Glomerular endothelial cell (primary cell): Measurements from ENCODE around the gene TMEM145. TPM values are rescaled to one million over a fixed set of nuclear protein-coding genes. Genes with fewer than 3 reads are reported as not detected.

Experiments
- DNase-seq: peaks from one replicate; pipeline ENCODE4 v3.0.0-alpha.2; 2011; ENCODE audit warnings: low read depth, low spot score; ENCODE audit errors: extremely low read depth
- total RNA-seq: library from RNA; depleted of rRNA; stranded (reverse); fragments of >200 nt; gene quantifications from 2 replicates; pipeline ENCODE4 v1.2.3, GENCODE V29; 2015

TMEM145 gene
- total RNA-seq, 1 donor from 2014 or later: not detected

GRCh38 chr19:42288881-42289555 is 24.1 kb upstream of the TMEM145 start:
- DNase-seq: no peak

GRCh38 chr19:42289556-42290041 is 23.5 kb upstream of the TMEM145 start:
- no peak for DNase-seq

- DNase-seq: no peak
These were observed 23.0 kb upstream of the TMEM145 start for GRCh38 chr19:42290136-42290522.

GRCh38 chr19:42290523-42291434 is 22.3 kb upstream of the TMEM145 start:
- no peak for DNase-seq

- DNase-seq: no peak
These were observed 21.7 kb upstream of the TMEM145 start for GRCh38 chr19:42291435-42291810.

- DNase-seq: no peak
These were observed 20.8 kb upstream of the TMEM145 start for GRCh38 chr19:42292042-42292960.

- no peak for DNase-seq
These were observed 20.1 kb upstream of the TMEM145 start for GRCh38 chr19:42292963-42293362.

GRCh38 chr19:42293540-42293939 is 19.6 kb upstream of the TMEM145 start:
- DNase-seq: no peak

- no peak for DNase-seq
These were observed 19.2 kb upstream of the TMEM145 start for GRCh38 chr19:42293948-42294347.

GRCh38 chr19:42294471-42295137 is 18.5 kb upstream of the TMEM145 start:
- DNase-seq: no peak

GRCh38 chr19:42295342-42295741 is 17.8 kb upstream of the TMEM145 start:
- DNase-seq: no peak

- DNase-seq: no peak
These were observed 17.1 kb upstream of the TMEM145 start for GRCh38 chr19:42295831-42296525.

- DNase-seq: no peak
These were observed 16.1 kb upstream of the TMEM145 start for GRCh38 chr19:42297039-42297438.

- DNase-seq: no peak
These were observed 11.4 kb upstream of the TMEM145 start, which contains the start of gene PRR19 for GRCh38 chr19:42301646-42302203. Gene PRR19 (plus strand): TSS chr19:42302132. CDS start chr19:42309585, 7,453 bp downstream.

- no peak for DNase-seq
These were observed 10.0 kb upstream of the TMEM145 start for GRCh38 chr19:42303101-42303464.

- DNase-seq: no peak
These were observed 9.2 kb upstream of the TMEM145 start for GRCh38 chr19:42303876-42304275.

- DNase-seq: no peak
These were observed 6.5 kb upstream of the TMEM145 start for GRCh38 chr19:42306646-42307045.

GRCh38 chr19:42309686-42310085 is 3.4 kb upstream of the TMEM145 start:
- DNase-seq: no peak

GRCh38 chr19:42311657-42312056 is 1.5 kb upstream of the TMEM145 start:
- DNase-seq: no peak
